KBM-7 (cell line): ENCODE measurements around the gene POMGNT1.

Experiments used
- DNase-seq: peaks from one replicate; pipeline ENCODE4 v3.0.0-alpha.2; 2015
- in situ Hi-C: fragments of 300-500 bp; cut with MboI; formaldehyde crosslinking; loops from 2 replicates; pipeline ENCODE4 v1.14.3; 2020; ENCODE audit warnings: low sequenced_read_pairs, low pct_unique_long_range_greater_than_20kb, mixed read lengths

The POMGNT1 gene

DNA sequence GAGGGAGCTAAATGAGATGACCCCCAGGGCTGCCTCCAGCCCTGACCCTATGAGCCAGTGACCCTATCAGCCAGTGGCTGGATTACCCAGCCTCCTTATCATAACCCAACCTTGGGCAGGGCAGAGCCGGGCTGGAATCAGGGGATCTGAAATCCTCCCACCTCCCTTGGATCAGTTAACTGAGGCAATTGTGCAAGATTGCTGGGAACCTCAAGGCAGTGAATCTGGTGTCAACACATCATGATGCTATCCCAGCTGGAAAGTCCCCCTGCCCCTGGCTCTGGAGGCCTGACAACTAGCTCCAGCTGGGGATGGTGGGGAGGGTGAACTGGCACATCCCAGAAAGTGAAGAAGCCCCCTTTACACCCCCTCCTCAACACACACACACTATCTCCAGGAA is 29.8 kb downstream of the POMGNT1 start:
- DNase-seq: no peak
- in situ Hi-C loops: no loop called here

DNA sequence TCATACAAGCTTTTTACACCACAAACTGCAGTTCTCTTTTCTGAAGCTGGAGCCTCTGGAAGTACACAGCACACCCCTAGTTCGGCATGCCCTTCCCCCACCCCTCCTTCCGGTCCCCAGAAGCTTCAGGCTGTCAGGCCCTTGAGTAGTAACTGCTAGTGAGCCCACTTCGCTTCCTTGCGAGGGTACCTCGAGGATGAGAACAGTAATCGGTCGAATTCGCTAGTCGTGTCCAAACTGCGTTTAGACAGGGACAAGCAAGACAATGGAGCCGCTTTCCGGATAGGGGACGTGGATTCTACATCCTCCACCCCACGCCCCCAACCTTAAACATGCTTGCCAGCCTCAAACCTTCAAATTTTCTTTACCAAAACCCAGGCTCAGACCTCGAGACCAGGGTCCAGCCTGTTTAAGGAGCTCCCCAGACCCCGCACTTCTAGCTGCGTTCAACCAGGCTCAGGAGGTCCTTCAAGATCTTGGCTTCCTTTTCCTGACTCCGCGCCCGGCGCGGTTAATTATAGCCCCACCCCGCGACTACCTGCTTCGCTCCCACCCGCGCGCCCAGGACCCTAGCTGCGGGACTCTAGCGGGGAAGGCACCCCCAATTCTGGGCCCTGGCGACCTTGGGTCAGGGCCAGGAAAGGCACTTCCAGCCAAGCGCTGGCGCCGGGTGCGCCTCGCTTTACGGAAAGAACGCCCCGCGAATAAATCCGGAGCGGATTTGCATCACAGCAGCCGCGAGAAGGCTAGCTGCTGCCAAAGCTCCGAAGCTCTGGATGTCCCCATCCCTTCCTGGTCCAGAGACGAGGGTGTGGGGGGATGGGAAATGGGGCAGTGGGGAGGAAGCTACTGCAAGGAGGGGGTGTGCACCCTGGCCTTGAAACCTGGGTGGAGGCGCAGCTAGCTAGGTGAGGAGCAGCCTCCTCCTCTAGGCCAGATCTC is 31.4 kb downstream of the POMGNT1 start:
- no peak for DNase-seq

DNA sequence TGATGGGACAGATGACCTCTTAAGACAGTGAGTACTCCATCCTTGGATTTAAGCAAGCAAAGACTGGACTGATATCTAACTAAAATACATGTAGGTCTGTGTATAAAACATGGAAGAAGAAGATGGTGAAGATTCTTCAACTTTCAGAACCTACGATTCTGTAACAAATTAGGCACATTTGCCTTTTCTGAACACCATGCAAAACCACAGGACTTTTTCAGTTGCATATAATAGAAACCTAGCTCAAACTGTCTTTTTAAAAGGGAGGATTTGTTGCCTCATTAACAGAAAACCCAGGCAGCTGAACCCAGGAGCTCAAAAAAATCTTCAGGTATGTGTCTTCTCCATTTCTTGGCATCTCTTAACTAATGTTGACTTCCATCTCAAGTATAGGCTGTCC is 38.0 kb downstream of the POMGNT1 start:
- DNase-seq: no peak
- in situ Hi-C loops: no loop called here

More for the DNA sequence above, 31.4 kb downstream of the POMGNT1 start:
- in situ Hi-C loops: no loop called here

DNA sequence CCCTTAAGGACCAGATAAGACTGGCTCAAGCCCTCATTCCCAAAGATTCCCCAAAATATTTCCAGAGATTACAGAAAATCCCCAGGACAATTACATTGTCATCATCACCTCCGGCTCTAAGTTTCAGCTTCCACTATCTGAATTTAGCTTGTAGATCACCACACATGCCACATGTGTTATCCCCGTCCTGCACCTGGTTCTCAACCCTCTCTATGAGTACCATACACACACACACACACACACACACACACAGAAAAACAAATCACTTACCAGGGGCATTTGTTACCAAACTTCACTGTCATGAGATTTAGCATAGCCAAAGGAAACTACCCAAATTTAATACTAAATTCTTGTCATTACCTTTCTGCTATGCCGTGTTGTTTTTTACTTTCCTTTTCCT is 38.7 kb downstream of the POMGNT1 start:
- DNase-seq: no peak

DNA sequence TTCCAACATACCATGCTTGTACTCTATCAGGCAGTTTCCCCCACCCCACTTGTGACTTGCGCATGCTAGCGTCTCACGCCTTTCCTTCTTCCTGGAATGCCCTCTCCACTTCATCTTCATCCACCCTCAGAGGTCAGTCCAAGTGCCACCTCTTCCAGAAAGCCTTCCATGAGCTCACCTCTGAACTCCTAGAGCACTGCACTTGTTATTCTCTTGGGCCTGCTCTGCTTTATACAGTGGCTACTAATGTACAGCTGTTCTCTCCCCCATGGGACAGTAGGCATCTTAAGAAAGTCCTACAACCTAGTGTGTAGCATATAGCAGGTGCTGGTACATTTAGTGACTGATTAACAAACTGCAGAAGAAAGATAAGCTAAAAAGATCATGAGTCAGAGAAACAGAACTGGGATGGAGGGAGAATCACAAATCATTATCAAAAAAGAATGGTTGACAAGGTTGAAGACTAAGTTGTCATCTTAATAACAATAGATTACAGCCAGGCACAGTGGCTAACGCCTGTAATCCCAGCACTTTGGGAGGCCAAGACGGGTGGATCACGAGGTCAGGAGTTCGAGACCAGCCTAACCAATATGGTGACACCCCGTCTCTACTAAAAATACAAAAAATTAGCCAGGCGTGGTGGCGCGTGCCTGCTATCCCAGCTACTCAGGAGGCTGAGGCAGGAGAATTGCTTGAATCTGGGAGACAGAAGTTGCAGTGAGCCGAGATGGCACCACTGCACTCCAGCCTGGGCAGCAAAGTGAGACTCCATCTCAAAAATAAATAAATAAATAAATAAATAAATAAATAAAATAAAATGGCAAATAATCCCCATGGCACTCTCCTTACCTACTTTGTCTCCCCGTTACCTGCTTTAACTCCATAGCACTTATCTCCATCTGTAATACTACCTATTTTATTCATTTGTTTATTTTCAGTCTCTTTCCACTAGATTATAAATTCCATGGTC is 39.6 kb downstream of the POMGNT1 start:
- DNase-seq: no peak
- in situ Hi-C loops: no loop called here

More for the DNA sequence above, 38.7 kb downstream of the POMGNT1 start:
- in situ Hi-C loops: no loop called here

DNA sequence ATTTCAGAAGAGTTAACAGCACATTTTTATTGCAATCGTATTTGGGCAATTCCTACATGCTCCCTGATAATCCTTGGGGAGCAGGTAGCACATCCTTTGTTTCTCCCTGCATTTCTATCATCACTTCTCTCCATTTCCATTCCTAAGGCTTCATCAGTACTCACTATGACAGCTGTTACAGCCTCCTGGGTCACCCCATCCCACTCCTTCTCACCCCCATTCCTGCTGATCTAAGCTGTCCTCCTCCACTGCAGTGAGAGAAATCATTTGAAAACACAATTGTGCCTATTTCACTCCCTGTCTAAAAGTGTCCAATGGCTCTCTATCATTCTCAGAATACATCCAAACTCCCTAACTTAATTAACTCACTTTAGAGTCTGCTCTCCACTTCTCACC is 40.3 kb downstream of the POMGNT1 start:
- no peak for DNase-seq

DNA sequence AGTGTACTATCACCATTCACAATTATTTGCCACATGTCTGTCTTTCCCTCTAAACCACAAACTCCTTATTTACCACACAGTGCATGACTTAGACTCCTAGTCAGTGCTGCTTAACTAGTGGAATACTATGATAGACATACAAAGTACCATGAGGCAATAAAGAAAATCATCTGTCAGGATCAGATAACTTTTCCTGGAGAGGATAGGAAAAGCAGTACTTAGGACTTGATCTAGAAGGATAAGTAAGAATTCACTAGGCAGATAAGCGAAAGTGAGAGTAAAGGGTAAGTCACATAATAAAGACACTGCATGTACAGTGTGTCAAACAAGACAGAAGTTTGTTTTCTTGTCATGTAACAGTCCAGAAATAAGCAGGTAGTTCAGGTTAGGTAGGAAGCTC is 44.5 kb downstream of the POMGNT1 start:
- in situ Hi-C loops: no loop called here
- no peak for DNase-seq

More for the DNA sequence above, 40.3 kb downstream of the POMGNT1 start:
- in situ Hi-C loops: no loop called here

DNA sequence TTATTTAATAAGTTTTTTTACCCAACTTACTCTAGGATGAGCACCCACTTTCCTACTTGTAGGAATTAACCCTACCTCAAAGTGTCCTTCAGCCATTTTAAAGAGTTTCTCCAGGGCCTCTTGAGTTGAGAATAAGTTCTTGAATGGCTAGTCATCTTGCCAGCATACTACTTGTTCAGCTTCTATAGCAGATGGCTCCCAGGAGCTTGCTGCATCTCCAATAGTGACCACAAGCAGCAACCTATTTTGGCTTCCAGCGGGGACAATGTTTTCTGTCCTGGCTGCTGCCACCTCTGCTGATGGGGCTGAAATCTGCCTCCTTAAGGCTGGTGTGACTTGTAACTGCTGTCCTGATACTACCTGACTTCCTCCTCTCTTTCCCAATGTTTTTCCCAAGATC is 45.0 kb downstream of the POMGNT1 start:
- no peak for DNase-seq
- in situ Hi-C loops: no loop called here

DNA sequence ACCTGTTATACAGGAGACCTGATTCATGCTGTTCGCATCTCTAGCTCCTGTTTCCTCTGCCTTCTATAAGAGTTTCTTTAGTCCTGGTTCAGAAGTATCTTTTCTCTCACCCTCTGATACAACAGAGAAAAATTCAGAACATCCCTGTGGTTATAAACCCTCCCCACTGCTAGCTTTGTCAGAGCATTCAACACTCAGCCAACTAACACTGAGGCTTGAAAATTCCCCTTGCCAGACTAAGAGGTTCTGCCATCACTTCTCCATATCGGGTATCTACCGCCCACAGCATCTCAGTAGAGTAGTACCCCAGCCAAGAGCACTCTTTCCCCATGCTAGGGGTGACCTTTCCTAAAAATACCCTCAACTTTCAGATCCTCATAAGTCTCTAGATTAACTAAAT is 46.2 kb downstream of the POMGNT1 start:
- no peak for DNase-seq
- in situ Hi-C loops: no loop called here

DNA sequence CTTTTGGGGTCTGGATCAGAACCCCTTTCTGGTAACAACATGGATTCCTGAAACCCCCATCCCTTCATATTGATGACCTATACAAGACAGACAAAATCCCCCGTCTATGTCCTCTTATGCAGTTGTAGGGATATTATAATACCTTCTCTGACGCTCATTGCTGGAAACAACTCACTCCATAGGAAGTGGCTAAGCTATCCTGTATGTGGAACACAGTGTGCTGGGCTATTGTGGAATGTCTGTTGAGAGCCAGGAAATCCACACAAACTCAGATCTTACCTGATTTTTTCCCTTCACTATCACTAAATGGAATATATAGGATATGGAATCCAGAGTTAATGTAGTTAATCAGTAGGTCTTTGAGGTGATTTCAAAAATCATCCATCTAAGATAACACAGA is 48.1 kb downstream of the POMGNT1 start:
- no peak for DNase-seq
- in situ Hi-C loops: no loop called here

DNA sequence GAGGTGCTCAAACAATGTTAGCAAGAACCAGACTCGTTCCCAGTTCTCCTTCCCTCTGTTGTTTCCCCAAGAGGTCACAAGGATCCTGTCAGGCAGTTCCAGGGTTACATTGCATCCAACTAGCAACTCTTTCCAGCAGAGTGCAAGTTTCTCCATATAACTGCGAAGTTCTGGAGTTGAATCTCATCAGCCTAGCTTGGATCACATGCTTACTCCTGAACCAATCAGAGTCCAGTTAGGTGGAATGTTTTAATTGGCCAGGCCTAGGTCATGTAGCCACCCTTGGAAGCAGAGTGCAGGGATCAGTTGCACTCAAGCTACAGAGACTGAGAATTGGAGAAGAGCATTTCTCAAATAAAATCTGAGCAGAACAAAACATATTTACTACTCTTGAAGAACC is 49.9 kb downstream of the POMGNT1 start:
- in situ Hi-C loops: no loop called here
- no peak for DNase-seq
